ELR (cell line): Measurements from ENCODE around the gene DDX18.

Source experiments
- DNase-seq: peaks from one replicate; pipeline ENCODE4 v3.0.0-alpha.2; 2015; ENCODE audit warnings: low read depth

DDX18 gene

GRCh38 chr2:117834992-117835391, 20.5 kb downstream of the DDX18 start:
- DNase-seq, result no peak

- DNase-seq, result peak; percentile 82
Observed at GRCh38 chr2:117835990-117836760, 21.7 kb downstream of the DDX18 start.

- DNase-seq, result no peak
Observed at GRCh38 chr2:117845304-117845703, 30.8 kb downstream of the DDX18 start.

- no peak for DNase-seq
Observed at GRCh38 chr2:117850015-117850414, 35.5 kb downstream of the DDX18 start.

- no peak for DNase-seq
Observed at GRCh38 chr2:117850461-117850860, 36.0 kb downstream of the DDX18 start.

GRCh38 chr2:117851969-117852368, 37.5 kb downstream of the DDX18 start:
- DNase-seq, result no peak

- DNase-seq, result no peak
Observed at GRCh38 chr2:117853316-117853715, 38.8 kb downstream of the DDX18 start.

- no peak for DNase-seq
Observed at GRCh38 chr2:117853873-117854272, 39.4 kb downstream of the DDX18 start.

- no peak for DNase-seq
Observed at GRCh38 chr2:117854610-117855009, 40.1 kb downstream of the DDX18 start.

GRCh38 chr2:117855886-117856285, 41.4 kb downstream of the DDX18 start:
- DNase-seq, result peak; percentile 47

- DNase-seq, result peak; percentile 99
Observed at GRCh38 chr2:117856415-117857210, 42.1 kb downstream of the DDX18 start.

- DNase-seq, result peak; percentile 42
Observed at GRCh38 chr2:117858336-117858735, 43.8 kb downstream of the DDX18 start.

GRCh38 chr2:117858892-117859531, 44.5 kb downstream of the DDX18 start:
- DNase-seq, result no peak

- no peak for DNase-seq
Observed at GRCh38 chr2:117859532-117859911, 45.0 kb downstream of the DDX18 start.

GRCh38 chr2:117859924-117860647, 45.6 kb downstream of the DDX18 start:
- DNase-seq, result no peak

GRCh38 chr2:117862459-117862858, 48.0 kb downstream of the DDX18 start:
- DNase-seq, result no peak

- no peak for DNase-seq
Observed at GRCh38 chr2:117875786-117876185, 61.3 kb downstream of the DDX18 start.

- no peak for DNase-seq
Observed at GRCh38 chr2:117879003-117879402, 64.5 kb downstream of the DDX18 start.
